Skin of body (tissue), 2 donors: ENCODE data around the gene C1orf159. TPM values are rescaled to one million over a fixed set of nuclear protein-coding genes. Genes with fewer than 3 reads are reported as not detected.

ENCODE experiments used
- DNase-seq: peaks from one replicate; lab custom pipeline; 2025; lab: John Stamatoyannopoulos, UW
- total RNA-seq: library from RNA; depleted of rRNA; stranded (reverse); fragments of >200 nt; gene quantifications from one replicate; pipeline ENCODE4 v1.2.3, GENCODE V29; 2014

C1orf159 gene
- total RNA-seq, 1 donor from 2014 or later, result 6.9 TPM

DNA sequence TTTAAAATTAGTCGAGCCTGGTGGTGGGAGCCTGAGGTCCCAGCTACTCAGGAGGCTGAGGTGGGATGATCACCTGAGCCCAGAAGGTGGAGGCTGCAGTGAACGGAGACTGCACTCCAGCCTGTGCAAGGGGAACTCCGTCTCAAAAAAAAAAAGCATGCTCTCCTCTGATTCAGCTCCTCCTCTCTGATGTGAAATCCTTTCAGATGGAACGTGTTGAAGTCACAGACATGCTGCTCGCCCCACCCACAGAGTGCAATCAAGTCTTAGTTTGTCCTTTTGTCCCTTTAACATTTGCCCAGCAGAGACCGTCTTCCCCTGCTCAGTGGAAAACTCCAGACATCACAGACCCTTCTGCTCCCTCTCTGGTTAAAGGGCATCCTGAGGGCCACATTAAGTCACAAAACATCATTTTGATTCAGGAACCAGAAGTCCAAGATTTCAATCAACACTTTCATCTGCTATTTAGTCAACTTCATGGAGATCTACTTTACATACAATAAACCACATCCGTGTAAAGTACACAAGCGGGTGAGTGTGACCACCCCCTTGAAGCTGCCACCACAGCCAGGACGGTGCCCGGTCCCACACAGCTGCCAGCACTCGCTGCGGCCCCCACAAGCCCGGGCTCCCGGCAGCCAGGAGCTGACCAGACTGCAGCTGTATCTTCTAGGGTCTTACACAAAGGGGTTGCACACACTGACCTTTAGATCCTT lies 22.8 kb downstream of the C1orf159 start:
- DNase-seq, result no peak

DNA sequence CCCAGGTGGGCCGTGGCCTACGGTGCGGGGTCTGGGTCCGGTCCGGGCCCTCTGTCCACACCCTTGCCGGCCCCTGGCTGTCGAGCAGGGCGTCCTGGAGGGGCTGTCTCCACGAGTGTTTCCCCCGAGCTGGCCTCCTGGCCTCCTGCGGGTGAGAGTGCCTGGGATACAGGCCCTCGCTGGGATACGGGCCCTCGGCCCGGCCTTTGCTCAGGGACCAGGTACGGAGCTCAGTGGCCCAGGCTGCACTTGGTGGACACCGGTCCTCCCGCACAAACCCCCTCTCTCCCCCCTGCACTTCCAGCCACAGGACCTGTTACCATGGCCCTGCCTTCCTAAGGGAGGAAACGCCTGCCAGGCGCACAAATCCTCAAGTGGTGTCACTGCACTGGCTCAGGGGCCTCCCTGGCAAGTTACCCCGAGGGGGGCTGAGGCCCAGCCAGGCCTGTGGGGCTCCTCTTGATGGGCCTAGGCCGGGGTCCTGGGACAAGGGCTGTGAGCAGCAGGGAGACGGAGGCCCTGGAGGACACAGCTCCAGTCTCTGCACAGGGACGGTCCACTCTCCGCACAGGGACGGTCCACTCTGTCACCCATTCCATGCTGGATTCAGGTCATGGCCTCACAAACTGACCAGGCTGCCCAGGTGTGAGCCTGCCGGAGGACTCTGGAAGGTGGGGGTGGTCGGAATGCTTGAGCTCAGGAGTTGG lies 23.6 kb downstream of the C1orf159 start:
- DNase-seq, result no peak

- no peak for DNase-seq
These were observed 24.3 kb downstream of the C1orf159 start for GRCh38 chr1:1091344-1092148.

DNA sequence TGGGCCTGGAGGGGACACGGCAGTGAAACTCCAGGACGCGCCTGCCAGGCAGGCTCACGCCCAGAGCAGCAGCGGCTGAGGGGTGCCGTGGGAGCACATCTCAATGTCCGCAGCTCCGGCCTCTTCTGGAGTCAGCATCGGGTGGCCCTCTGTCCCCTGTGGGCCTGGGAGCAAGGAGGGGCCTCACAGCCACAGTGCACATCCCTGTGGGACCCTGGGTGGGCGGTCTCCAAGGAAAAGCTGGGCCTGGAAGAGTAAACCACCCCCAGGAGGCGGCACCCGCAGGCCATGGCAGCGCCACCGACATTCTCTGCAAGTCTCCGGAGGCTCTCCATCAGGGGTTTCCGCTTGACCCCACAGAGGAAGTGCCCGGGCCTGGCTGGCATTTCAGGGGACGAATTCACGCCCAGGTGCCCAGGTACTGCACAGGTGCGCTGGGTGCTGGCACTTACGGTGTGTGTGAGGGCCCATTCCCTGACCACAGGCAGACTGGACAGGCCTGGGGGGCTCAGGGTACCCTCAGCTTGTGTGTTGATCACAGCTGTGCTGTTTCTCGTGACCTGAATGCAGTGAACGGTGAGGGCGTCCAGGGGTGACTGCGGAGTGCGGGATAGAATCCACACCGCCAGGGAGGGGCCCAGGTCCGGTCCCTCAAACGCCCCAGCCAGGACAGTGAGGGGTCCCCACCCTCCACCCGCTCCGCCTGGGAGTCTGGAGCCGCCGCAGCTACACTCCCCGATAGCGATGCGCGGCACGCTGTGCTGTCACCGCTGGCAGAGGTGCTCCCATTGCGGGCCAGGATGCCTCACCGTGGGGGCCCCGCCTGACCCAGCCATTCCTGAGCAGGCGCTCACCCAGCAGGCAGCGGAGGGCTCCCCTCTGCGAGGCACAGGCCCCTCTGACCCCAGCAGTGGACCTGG lies 25.2 kb downstream of the C1orf159 start:
- no peak for DNase-seq

- DNase-seq, result no peak
These were observed 26.0 kb downstream of the C1orf159 start for GRCh38 chr1:1089731-1090423.

GRCh38 chr1:1088801-1089680 lies 26.8 kb downstream of the C1orf159 start:
- no peak for DNase-seq

DNA sequence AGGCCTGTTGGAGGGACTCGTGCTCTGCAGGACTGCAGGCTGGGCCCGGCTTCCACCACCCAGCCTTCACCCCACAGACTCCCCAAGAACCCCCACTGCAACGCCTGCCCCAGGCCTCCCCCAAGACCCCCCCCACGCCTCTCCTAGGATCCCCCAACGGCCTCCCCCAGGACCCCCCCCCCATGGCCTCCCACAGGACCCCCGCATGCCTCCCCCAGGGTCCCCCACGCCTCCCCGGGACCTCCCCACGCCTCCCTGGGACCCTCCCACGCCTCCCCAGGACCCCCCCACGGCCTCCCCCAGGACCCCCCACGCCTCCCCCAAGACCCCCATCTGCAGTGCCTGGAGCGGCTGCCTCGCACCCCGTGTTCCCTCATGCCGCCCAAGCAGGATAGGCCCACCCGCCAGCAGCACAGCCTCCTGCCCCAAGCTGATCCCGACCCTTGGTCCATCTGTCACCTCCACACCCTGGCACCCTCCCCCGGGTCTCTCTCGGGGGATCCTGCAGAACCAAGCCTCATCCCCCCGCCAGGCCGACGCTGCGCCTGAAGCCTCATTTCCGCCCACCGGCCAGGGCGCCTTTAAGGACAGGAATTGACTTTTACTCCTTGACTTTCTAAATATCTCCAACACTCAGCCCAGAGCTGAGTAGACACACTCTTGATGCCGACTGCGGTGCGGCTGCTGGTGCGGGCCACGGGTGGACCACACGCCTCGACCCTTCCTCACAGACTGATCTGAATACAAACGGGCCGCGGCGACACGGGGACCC lies 27.7 kb downstream of the C1orf159 start:
- no peak for DNase-seq

- no peak for DNase-seq
These were observed 28.4 kb downstream of the C1orf159 start for GRCh38 chr1:1087351-1088028.

DNA sequence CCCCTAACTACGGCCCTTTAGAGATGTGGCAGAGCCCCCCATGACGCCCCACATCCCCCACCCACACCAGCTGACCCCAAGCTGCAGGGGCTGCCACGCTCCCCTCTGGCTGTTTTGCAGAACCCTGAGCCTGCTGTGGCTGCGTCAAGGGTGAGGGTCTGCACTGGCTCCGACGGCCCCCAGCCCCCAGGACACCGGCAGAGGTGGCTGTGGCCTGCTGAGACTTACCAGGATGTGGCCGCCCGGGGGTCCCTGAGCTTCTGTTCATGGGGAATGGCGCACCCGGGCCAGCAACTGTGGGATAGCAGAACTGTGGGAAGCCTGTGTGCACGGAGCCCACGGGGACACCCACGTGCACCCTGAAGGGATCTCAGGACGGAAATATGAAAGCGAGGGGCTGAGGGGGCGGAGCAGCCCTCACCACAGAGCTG lies 29.0 kb downstream of the C1orf159 start:
- no peak for DNase-seq

DNA sequence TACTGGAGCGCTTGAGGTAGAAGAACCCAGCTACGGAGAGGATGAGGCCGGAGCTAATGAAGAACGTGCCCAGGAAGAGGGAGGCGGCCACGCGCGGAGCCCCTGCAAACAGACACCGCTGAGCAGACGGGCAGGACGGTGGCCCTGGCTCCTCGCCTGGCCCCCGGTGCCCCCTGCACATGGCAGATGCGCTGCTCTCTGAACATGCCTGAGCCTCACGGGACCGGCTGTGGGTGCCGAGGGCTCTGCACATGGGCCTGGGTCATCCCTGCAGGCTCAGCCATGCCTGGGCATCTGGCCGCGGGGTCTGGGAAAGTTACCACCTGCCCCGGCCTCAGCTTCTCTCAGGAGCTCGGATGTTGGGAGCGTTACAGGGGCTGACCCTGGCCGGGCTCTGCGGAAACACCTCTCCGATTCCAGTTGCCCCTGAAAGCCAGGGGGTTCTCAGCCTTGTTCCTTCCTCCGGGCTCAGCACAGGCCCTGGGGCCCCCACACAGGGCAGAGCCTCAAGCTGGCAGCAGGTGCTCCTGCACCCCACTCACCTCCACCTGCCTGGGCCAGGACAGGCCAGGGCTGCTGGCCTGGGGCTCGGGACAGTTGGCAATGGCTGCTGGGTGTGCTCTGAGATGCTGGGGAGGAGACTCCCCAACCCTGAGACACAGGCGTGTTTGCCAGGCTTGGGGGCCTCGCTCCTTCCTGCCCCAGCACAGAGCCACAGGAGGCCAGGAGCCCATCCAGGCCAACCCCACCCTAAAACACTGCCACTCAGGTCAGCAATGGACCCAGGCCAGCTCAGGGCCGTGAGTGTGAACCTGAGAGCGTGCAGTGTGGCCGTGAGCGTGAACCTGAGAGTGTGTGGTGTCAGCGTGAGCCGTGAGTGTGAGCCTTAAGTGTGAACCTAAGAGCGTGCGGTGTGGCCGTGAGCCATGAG lies 29.7 kb downstream of the C1orf159 start:
- DNase-seq, result no peak

GRCh38 chr1:1085171-1085841 lies 30.6 kb downstream of the C1orf159 start:
- no peak for DNase-seq

GRCh38 chr1:1084372-1085170 lies 31.3 kb downstream of the C1orf159 start:
- DNase-seq, result no peak

- DNase-seq, result no peak
These were observed 32.2 kb downstream of the C1orf159 start for GRCh38 chr1:1083416-1084371.

DNA sequence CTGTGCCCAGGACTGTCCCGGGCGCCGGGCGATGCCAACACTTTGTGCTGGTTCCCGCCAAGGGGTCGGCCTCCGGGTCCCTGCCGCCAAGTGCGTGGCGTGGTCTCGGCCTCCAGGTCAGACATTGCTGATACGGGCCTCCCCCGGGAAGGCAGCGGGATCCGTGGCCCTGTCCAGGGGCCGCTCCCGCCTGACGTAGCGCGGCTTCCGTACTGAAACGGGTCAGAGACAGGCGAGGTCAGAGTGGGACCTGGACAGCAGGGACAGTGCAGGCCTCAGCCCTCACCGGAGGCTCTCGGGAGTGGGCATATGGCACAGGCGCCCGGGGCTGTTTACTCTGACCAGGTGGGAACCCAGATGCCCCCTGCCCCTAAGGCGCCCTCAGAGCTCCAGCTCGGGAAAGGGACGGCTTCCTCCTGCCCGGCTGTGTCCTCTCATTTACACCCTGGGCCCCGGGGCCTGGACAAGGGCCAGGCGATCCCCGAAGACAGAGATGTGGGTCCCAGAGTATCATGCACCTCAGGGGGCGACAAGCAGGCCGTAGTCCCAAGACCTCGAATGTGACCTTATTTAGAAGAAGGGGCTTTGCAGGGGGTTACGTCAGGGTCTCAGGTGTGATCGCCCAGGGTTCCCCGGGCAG lies 33.0 kb downstream of the C1orf159 start:
- DNase-seq, result no peak
